DOHH2 (cell line): ENCODE measurements around the gene HBEGF.

Experiments
- EZH2phosphoT487 ChIP-seq: fragments of 200-600 bp; sonication (generic); IDR thresholded peaks from 2 replicates; pipeline ENCODE4 v1.6.1; 2017; ENCODE audit warnings: borderline replicate concordance, mild to moderate bottlenecking, antibody characterized with exemption, low read length, moderate library complexity, mixed read lengths
- TF ChIP-seq, protein P1 (sequence below): fragments of 200-600 bp; sonication (generic); IDR thresholded peaks from one replicate; pipeline ENCODE4 v1.5.1; 2014; ENCODE audit warnings: antibody characterized with exemption, mild to moderate bottlenecking, low read depth, low read length; ENCODE audit not compliant: poor library complexity, severe bottlenecking

DNA sequence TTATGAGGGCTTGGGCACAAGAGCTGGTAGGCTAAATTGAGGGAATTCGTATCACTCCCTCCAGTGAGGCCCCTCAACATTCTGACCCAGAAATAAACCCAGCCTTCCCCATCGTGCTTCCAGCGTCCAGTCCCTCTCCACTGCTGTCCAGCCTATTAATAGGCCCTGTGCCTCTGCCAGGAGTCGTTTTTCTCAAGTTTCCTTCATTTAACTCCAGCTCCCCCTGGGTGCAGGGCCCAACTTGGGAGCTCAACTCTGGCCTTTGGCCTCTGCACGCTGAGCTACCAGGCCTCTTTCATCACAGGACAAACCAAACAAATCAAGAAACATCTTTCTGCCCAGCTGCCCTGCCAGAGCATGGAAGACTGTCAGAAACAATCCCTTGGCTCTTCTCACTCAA lies 10.0 kb downstream of the HBEGF start:
- TF ChIP-seq, protein P1, sequence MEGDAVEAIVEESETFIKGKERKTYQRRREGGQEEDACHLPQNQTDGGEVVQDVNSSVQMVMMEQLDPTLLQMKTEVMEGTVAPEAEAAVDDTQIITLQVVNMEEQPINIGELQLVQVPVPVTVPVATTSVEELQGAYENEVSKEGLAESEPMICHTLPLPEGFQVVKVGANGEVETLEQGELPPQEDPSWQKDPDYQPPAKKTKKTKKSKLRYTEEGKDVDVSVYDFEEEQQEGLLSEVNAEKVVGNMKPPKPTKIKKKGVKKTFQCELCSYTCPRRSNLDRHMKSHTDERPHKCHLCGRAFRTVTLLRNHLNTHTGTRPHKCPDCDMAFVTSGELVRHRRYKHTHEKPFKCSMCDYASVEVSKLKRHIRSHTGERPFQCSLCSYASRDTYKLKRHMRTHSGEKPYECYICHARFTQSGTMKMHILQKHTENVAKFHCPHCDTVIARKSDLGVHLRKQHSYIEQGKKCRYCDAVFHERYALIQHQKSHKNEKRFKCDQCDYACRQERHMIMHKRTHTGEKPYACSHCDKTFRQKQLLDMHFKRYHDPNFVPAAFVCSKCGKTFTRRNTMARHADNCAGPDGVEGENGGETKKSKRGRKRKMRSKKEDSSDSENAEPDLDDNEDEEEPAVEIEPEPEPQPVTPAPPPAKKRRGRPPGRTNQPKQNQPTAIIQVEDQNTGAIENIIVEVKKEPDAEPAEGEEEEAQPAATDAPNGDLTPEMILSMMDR, result no peak
- TF ChIP-seq EZH2phosphoT487, result no peak
